ENCODE results near the gene SIX3. TPM values are rescaled to one million over a fixed set of nuclear protein-coding genes. Genes with fewer than 3 reads are reported as not detected.
A peak's percentile ranks its signal among the peaks of the same experiment; 100 is the strongest.

SIX3 gene
- total RNA-seq, 1 donor, result not detected

- no peak for DNase-seq (ENCODE audit: low read depth)
- no peak for TF ChIP-seq CTCF (IDR thresholded peaks at IDR 0.05; ENCODE audit: insufficient read depth, low read length)
- H3K4me3 ChIP-seq (ENCODE audit: low read depth, low read length), result no peak overlapping the region
Measured at GRCh38 chr2:44947028-44947375, 5.5 kb downstream of the SIX3 start.

DNA sequence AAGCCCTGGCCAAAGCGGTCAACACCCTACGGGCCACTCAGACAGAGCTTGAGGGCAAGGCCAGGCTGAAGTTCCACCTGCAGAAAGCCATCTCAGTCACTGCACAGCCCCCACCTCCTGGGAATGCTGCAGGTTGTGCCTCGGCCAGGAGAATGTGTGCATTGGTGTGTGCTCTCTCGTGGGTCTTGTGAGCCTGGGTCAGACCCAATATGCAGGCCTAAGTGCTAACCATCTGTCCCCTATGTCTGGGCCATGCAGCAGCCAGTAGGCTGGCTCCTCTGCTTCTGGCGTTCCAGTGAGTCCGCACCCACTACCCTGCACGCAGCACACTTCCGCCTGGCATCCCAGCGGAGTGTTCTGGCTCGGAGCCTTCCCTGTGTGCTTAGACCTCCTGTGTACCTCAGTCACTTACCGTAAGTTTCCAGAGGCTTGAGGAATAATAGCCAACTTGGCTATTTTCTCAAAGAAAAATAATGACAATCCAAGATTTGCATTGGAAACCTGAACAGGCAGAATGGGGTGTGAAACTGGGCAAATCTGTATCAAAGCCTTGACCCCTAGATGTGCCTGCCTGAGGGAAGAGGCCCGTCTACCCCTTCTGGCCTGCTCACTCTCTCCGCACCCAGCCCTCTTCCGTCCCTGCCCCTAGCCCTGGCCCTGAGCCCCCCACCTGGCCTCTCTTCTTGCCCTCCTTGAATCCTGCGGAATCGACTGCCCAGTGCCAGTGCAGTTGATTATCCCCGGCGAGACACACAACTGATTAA is 7.2 kb downstream of the SIX3 start:
- H3K4me3 ChIP-seq (ENCODE audit: low read depth, low read length), result no peak overlapping the region
- no peak for DNase-seq (ENCODE audit: low read depth)
- TF ChIP-seq CTCF (IDR thresholded peaks at IDR 0.05; ENCODE audit: insufficient read depth, low read length), result no peak

GRCh38 chr2:44949329-44950151 is 8.0 kb downstream of the SIX3 start:
- no peak for TF ChIP-seq CTCF (IDR thresholded peaks at IDR 0.05; ENCODE audit: insufficient read depth, low read length)
- no peak overlapping the region for H3K4me3 ChIP-seq (ENCODE audit: low read depth, low read length)
- DNase-seq (ENCODE audit: low read depth), result peak; percentile 46

DNA sequence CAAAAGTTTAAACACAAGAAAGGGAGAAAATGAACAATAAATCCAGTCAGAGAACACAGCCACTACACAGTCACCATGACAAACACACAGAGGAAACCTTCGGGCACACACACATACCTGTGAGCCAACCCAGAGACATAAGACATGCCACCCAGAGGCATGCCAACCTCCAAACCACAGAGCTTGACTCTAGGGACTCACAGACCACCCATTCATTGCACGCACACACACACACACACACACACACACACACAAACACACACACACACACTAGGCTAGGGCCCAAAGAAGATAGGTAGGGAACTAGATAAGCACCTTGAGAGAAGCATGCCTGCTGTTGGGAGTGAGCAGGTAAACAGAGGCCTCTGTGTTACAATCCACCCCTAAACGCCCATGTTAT is 9.1 kb downstream of the SIX3 start:
- TF ChIP-seq CTCF (IDR thresholded peaks at IDR 0.05; ENCODE audit: insufficient read depth, low read length), result no peak
- H3K4me3 ChIP-seq (ENCODE audit: low read depth, low read length), result no peak overlapping the region
- DNase-seq (ENCODE audit: low read depth), result no peak

DNA sequence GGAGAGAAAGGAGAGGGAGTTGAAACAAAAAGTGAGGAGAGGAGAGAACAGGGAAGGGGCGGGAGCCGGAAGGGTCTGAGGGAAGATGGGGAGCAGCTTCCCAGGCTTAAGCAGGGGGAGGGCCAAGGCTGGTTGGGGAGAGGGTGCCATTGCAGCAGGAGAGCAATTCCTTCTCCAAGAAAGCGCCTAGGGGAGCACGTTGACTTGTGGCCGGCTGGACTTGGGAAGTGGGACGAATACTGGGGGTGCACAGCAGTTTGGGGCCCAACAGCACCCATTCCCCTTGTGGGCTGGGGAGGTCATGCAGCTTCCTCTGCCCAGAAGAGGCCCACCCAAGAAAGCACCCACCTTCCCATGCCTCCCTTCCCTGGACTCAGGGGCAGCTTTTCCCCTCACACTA is 9.6 kb downstream of the SIX3 start:
- DNase-seq (ENCODE audit: low read depth), result no peak
- no peak for TF ChIP-seq CTCF (IDR thresholded peaks at IDR 0.05; ENCODE audit: insufficient read depth, low read length)
- no peak overlapping the region for H3K4me3 ChIP-seq (ENCODE audit: low read depth, low read length)

- no peak for TF ChIP-seq CTCF (IDR thresholded peaks at IDR 0.05; ENCODE audit: insufficient read depth, low read length)
- DNase-seq (ENCODE audit: low read depth), result no peak
- H3K4me3 ChIP-seq (ENCODE audit: low read depth, low read length), result peak overlapping the region; percentile 41
Measured at GRCh38 chr2:44951714-44952113, 10.2 kb downstream of the SIX3 start.

All from fibroblast of the aortic adventitia (primary cell).